Adipocyte (in vitro differentiated cells): ENCODE data around the gene CWF19L1.
"Not testable (repeated sequence)": the region's sequence is repeated elsewhere in the genome, so short reads cannot be mapped to it uniquely, and the experiment has no call there.

ENCODE experiments used
- DNase-seq: peaks from one replicate; pipeline ENCODE4 v3.0.0-alpha.2; 2015; ENCODE audit warnings: low read depth
- H3K27me3 ChIP-seq: replicated peaks from 2 replicates; pipeline ENCODE4 v1.7.0; 2013; ENCODE audit warnings: mild to moderate bottlenecking, low read length, moderate library complexity; ENCODE audit not compliant: control insufficient read depth, insufficient read depth
- H3K36me3 ChIP-seq: 2 replicates; pipeline ENCODE4 v1.7.0; 2013; ENCODE audit warnings: low read length, mild to moderate bottlenecking, moderate library complexity; ENCODE audit not compliant: control insufficient read depth, insufficient read depth, severe bottlenecking
- H3K4me1 ChIP-seq: 2 replicates; pipeline ENCODE4 v1.7.0; 2013; ENCODE audit warnings: mild to moderate bottlenecking, low read length, moderate library complexity; ENCODE audit not compliant: control insufficient read depth, insufficient read depth
- H3K4me3 ChIP-seq: 2 replicates; pipeline ENCODE4 v1.7.0; 2013; ENCODE audit warnings: mild to moderate bottlenecking, low read length, moderate library complexity
- H3K9ac ChIP-seq: 2 replicates; pipeline ENCODE4 v1.7.0; 2013; ENCODE audit warnings: mild to moderate bottlenecking, low read length, moderate library complexity
- H3K9me3 ChIP-seq: 2 replicates; pipeline ENCODE4 v1.7.0; 2013; ENCODE audit warnings: mild to moderate bottlenecking, low read length, moderate library complexity; ENCODE audit not compliant: control insufficient read depth

Gene CWF19L1

DNA sequence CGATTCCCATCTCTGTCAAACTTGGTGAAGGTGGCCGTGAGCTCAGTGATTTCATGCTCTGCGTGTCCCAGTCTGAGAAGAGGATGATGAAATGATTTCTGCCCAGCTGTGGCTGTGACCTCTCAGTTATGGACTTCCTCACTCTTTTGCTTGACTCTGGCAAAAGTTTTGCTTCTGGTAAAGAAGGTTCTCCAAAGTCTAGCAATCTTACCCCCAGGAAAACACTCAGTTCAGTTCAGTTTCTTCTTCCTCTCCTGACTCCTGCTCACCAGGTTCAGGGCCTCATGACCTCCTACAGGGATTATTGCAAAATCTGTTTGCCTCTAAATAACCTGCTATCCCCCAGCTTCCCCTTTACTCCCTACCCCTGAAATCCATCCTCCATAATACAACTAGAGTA is 23.9 kb upstream of the CWF19L1 start:
- Histone ChIP-seq H3K9ac (no peak overlapping the region), H3K4me3 (no peak overlapping the region), H3K9me3 (no peaks in the 10 kb centered on the region), H3K27me3 (peaks cover 10% of the 10 kb centered on the region), H3K36me3 (no peaks in the 10 kb centered on the region), H3K4me1 (peaks cover 26% of the 10 kb centered on the region)
- DNase-seq, result no peak

DNA sequence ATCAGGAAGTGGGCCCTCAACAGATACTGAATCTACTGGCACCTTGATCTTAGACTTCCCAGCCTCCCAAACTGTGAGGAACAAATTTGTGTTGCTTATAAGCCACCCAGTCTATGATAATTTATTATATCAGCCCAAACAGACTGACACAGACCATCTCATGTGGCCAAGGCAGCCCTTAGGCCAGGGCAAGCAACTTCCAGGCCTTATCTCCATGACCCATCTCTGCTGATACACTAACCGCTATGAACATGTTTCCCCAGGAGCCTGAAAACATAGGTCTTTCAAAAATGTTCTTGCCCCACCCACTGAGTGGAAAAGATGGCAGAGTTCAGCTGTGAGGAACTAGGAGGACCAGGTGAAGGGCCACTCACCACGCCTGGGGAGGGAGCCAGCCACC is 22.2 kb upstream of the CWF19L1 start:
- Histone ChIP-seq H3K4me3 (no peak overlapping the region), H3K36me3 (no peaks in the 10 kb centered on the region), H3K27me3 (peaks cover 2% of the 10 kb centered on the region), H3K9me3 (no peaks in the 10 kb centered on the region), H3K4me1 (peaks cover 28% of the 10 kb centered on the region), H3K9ac (no peak overlapping the region)
- no peak for DNase-seq

DNA sequence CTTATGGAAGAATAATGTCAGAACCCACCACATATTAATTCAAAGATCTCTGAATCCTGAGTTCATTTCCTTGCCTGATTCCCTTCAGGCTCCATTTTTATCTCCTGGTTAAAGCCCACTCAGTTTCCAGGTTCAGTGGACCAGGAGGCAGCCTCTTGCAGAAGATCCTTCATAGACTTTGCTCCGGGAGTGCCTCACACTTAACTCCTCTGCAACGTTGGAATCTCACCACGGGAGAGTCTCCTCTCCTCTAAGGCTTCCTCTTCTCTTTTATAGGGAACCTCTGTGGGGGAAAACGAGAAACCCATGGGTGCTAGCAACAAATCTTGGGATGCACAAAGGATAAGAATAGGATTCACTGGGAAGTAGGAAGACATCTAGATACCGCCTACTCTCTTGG is 20.8 kb upstream of the CWF19L1 start:
- Histone ChIP-seq H3K9me3 (no peaks in the 10 kb centered on the region), H3K27me3 (no peaks in the 10 kb centered on the region), H3K4me1 (peaks cover 37% of the 10 kb centered on the region), H3K4me3 (no peak overlapping the region), H3K9ac (no peak overlapping the region), H3K36me3 (peaks cover 12% of the 10 kb centered on the region)
- DNase-seq, result no peak

DNA sequence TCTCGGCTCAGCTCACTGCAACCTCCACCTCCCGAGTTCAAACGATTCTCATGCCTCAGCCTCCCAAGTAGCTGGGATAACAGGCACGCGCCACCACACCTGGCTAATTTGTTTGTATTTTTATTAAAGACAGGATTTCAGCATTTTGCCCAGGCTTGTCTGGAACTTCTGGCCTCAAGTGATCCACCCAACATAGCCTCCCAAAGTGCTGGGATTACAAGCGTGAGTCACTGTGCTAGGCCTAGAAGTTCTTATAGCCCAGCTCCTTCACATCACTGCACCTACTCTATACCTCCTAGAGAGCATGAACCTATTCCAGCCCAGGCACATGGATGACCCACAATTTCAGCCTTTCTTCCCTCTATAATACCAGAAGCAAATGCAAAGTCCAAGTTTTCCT is 20.3 kb upstream of the CWF19L1 start:
- H3K4me1 ChIP-seq, result peaks cover 38% of the 10 kb centered on the region
- no peak overlapping the region for H3K4me3 ChIP-seq
- H3K27me3 ChIP-seq, result no peaks in the 10 kb centered on the region
- peaks cover 17% of the 10 kb centered on the region for H3K36me3 ChIP-seq
- no peak overlapping the region for H3K9ac ChIP-seq
- no peak for DNase-seq
- H3K9me3 ChIP-seq, result no peaks in the 10 kb centered on the region

DNA sequence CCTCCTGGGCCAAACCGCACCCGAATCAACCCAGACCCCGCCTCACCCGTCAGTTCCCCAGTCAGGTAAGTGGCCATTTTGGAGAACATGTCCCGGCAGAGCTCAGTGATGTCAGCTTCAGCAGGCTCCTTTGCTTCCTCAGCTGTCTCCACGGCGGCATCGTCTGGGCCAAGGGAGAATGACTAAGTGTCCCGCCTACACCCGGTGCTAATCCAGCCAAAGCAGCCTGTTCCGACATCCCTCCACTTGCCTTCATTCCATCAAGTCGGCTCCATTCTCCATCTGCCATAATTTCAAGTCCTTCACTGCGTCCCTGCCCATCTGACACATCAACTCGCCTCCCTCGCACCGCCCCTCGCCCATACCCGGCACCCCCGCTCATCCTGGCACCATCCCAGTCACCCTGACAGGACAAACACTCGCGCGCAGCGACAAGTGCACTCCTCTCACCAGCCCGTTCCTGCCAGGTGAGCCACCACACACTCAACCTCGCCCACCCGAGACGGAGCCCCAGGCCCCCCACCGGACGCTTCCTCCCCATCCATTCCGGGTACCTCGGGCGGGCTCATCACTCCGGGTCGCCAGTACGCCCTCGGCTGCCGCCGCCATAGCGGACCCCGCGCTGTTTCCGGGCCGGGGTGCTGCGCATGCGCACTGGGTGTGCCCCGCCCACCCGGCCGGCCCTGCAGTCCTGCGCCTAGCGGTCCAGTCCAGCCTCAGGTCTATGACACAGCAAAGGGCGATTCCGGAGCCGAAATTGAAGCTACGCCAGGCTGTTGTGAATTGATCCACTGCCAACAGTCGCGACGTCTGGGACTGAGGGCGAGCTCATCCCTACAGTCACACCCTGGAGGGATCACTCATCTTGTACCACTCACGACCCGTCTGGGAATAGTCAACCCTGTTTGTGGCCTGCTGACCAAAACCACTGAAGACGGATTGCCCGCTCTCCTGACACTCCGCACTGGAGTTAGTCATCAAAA is 18.9 kb upstream of the CWF19L1 start, which contains the start of gene BLOC1S2:
Gene BLOC1S2, minus strand, starts transcription at position 630 of the 983 bp plus-strand sequence. Its CDS starts 21 bp downstream, at position 609.
- Histone ChIP-seq H3K36me3 (peaks cover 27% of the 10 kb centered on the region), H3K9me3 (no peaks in the 10 kb centered on the region), H3K9ac (peak within 1 kb of the TSS; percentile 86)

DNA sequence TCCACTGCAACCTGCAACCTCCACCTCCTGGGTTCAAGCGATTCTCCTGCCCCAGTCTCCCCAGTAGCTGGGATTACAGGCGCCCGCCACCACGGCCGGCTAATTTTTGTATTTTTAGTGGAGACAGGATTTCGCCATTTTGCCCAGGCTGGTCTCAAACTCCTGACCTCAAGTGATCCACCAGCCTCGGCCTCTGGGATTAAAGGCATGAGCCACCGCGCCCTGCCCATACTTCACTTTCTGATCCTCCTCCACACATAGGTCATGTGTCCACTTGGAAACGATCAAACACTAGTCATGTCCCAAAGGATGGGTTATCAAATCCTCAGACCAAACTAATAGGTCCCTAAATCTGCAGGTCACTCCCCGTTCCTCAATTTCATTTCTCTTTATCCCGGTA is 17.9 kb upstream of the CWF19L1 start:
- peak overlapping the region; percentile 88 for H3K4me3 ChIP-seq
- not testable (repeated sequence) for H3K27me3 ChIP-seq, H3K9me3 ChIP-seq
- peak overlapping the region; percentile 86 for H3K9ac ChIP-seq
- H3K36me3 ChIP-seq, result peaks cover 36% of the 10 kb centered on the region
- DNase-seq, result peak; percentile 7
- peaks cover 29% of the 10 kb centered on the region for H3K4me1 ChIP-seq

More for the DNA sequence above, 18.9 kb upstream of the CWF19L1 start, which contains the start of gene BLOC1S2:
- H3K4me3 ChIP-seq, result peak within 1 kb of the TSS; percentile 88
- H3K4me1 ChIP-seq, result peaks cover 32% of the 10 kb centered on the region
- DNase-seq, result peak; percentile 94
- no peaks in the 10 kb centered on the region for H3K27me3 ChIP-seq

DNA sequence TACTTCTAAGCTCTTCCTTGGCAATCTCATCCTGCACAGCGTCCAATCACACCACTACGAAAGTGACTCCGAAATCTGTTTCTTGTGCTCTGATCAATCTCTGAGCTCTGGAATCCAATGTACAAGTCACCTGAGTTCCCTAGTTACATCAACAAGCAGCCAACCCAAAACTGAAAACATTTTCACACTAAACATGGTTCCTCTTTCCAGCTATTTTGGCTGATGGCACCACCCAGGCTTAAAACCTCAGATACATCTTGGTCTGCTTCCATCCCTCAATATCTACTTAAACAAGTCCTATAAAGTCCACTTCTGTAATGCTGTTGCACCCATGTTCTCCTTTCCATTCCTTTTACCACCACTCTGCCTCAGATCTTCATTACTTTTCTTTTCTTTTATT is 15.5 kb upstream of the CWF19L1 start:
- Histone ChIP-seq H3K36me3 (peaks cover 53% of the 10 kb centered on the region), H3K4me1 (peaks cover 29% of the 10 kb centered on the region), H3K9ac (no peak overlapping the region), H3K27me3 (no peaks in the 10 kb centered on the region), H3K4me3 (no peak overlapping the region), H3K9me3 (no peaks in the 10 kb centered on the region)
- no peak for DNase-seq

DNA sequence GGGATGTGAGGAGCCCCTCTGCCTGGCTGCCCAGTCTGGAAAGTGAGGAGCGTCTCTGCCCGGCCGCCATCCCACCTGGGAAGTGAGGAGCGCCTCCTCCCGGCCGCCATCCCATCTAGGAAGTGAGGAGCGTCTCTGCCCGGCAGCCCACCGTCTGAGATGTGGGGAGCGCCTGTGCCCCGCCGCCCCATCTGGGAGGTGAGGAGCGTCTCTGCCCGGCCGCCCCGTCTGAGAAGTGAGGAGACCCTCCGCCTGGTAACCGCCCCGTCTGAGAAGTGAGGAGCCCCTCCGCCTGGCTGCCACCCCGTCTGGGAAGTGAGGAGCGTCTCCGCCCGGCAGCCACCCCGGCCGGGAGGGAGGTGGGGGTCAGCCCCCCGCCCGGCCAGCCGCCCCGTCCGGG is 9.5 kb upstream of the CWF19L1 start:
- not testable (repeated sequence) for H3K4me1 ChIP-seq, H3K4me3 ChIP-seq, H3K27me3 ChIP-seq, DNase-seq, H3K9me3 ChIP-seq, H3K9ac ChIP-seq
- peaks cover 66% of the 10 kb centered on the region for H3K36me3 ChIP-seq

DNA sequence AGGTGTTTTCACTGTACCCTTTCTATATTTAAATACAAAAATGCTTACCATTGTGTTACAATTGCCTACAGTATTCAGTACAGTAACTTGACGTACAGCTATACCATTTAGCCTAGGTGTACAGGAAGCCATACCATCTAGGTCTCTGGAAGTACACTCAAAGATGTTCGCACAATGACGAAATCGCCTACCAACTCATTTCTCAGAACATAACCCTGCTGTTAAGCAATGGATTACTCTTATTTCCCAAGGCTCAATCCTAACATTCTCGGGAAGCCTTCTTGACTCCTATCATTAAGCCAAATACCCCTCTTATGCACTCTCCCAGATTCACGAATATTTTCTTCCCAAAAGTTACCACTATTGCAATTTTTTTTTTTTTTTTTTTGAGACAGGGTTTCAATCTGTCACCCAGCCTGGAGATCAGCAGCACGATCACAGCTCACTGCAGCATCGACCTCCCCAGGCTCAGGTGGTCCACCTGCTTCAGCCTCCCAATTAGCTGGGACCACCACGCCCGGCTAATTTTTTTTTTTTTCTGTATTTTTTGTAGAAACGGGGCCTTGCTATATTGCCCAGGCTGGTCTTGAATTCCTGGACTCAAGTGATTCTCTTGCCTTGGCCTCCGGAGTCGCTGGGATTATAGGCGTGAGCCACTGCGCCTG is 1.5 kb downstream of the CWF19L1 start:
- peak; percentile 13 for DNase-seq
- no peak overlapping the region for H3K9ac ChIP-seq
- H3K4me3 ChIP-seq, result peak overlapping the region; percentile 100
- peaks cover 7% of the 10 kb centered on the region for H3K4me1 ChIP-seq
- H3K9me3 ChIP-seq, result no peaks in the 10 kb centered on the region
- no peaks in the 10 kb centered on the region for H3K27me3 ChIP-seq
- H3K36me3 ChIP-seq, result peaks cover 8% of the 10 kb centered on the region

DNA sequence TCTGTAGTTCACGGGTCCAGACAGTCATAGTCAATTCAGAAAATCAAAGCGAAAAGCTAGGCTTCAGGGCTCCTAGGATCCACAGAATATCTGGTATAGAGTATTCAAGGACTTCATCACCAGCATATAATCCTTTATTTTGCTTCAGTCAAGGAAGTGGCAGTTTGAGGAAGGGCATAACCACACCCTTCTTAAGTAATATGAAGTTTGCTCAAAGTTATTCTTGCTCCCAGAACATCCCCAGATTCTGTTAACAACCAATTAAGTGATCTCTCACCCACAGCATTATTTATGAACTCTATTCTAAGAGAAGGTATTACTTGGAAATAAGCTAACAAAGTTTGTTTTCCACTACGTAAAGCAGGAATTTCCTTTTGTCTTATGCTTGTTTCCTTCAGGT is 13.2 kb downstream of the CWF19L1 start:
- H3K27me3 ChIP-seq, result no peaks in the 10 kb centered on the region
- no peak overlapping the region for H3K9ac ChIP-seq
- no peak overlapping the region for H3K4me3 ChIP-seq
- no peak for DNase-seq
- no peaks in the 10 kb centered on the region for H3K9me3 ChIP-seq
- H3K4me1 ChIP-seq, result no peaks in the 10 kb centered on the region
- H3K36me3 ChIP-seq, result peaks cover 83% of the 10 kb centered on the region

DNA sequence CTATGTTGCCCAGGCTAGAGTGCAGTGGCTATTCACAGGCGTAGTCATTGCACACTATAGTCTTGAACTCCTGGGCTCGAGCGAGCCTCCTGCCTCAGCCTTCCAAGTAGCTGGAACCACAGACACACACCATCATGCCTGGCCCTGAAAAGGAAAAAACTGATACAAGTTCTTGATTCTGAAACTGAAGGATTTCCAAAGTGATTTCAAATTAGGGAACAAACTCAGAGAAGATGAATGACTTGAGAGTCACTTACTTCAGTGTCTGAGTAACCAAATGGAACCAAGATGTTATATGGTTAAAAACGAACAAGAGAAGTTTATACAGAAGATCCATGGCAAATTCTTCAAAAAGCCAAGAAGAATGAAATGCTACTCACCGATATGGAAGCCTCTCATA is 14.4 kb downstream of the CWF19L1 start:
- Histone ChIP-seq H3K4me3 (no peak overlapping the region), H3K4me1 (no peaks in the 10 kb centered on the region), H3K27me3 (no peaks in the 10 kb centered on the region), H3K9ac (no peak overlapping the region), H3K9me3 (no peaks in the 10 kb centered on the region), H3K36me3 (peaks cover 86% of the 10 kb centered on the region)
- no peak for DNase-seq
